Measurements from ENCODE around the gene MLN. TPM values are rescaled to one million over a fixed set of nuclear protein-coding genes. Genes with fewer than 3 reads are reported as not detected.

Gene MLN
- polyA plus RNA-seq, 1 of the 3 experiments (the other 2 are of a cell fraction), result not detected

DNA sequence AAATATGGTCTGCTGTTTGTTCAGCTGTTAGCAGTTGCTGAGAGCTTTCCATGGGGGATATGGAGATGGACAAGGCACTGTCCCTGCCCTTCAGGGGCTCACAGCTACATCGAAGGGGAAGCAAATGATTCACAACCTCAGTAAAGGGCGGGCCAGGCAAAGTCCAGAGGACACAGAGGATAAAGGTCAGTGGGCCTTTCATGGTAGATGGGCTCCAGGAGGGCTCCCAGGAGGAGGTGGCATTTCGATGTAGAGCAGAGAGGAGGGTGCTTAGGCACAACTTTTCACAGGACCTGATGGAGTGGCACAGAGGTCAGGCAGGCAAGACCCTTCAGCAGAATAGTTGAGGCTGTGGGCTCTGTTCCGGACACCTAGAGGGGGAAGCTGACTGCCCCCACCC lies 15.2 kb upstream of the MLN start:
- Histone ChIP-seq H3K4me2 (no peak overlapping the region), H3K79me2 (ENCODE audit: insufficient read depth) (no peaks in the 10 kb centered on the region), H3K9me2 (no peaks in the 10 kb centered on the region), H3K27ac (ENCODE audit: low read depth in 2 of 2, low read length in 1 of 2) (no peak overlapping the region), H3K27me3 (ENCODE audit: insufficient read depth) (peaks cover 6% of the 10 kb centered on the region; the same call in 1 of the 2 replicates), H3K4me1 (ENCODE audit: control insufficient read depth in 1 of 2, insufficient read depth in 2 of 2, low read depth in 1 of 2, low read length in 1 of 2) (peaks cover 0 to 4% of the 10 kb centered on the region in 2 experiments; a peak in 1 of 4 replicates), H3K9me3 (no peaks in the 10 kb centered on the region), H3K9ac (no peak overlapping the region), H4K20me1 (ENCODE audit: insufficient read depth) (no peaks in the 10 kb centered on the region), H3F3A (replicated peaks; ENCODE audit: insufficient read depth) (no peaks in the 10 kb centered on the region), H3K4me3 (ENCODE audit: low read depth in 2 of 2, low read length in 1 of 2) (no peak overlapping the region), H3K36me3 (replicated peaks in 1 of 2; ENCODE audit: control insufficient read depth in 1 of 2, insufficient read depth in 2 of 2, low read length in 1 of 2) (no peaks in the 10 kb centered on the region), H2AFZ (ENCODE audit: low read depth) (no peak overlapping the region)
- 28% methylated on average over 3 of the region's 4 CpGs for WGBS (ENCODE audit: low lambda C conversion rate)
- TF ChIP-seq EP300 (IDR thresholded peaks at IDR 0.05; ENCODE audit: borderline replicate concordance in 1 of 2, low read depth in 1 of 2, low read length in 1 of 2) (no peak), GABPA (IDR thresholded peaks at IDR 0.05; ENCODE audit: low read depth) (no peak), FOXM1 (IDR thresholded peaks at IDR 0.05; ENCODE audit: low read depth) (no peak)
- DNase-seq, result no peak
- POLR2A ChIA-PET, result no interaction called here
- CTCF ChIA-PET, result interaction anchor here (1.1 kb wide), 1 partner anchor 26 kb away, joined by 3 read pairs; no protein-coding TSS in a partner anchor

- no peaks in the 10 kb centered on the region for H4K20me1 ChIP-seq (ENCODE audit: insufficient read depth)
- ChIA-PET CTCF (interaction anchor here (1.1 to 3.0 kb wide), 3 partner anchors 10 to 47 kb away, joined by 3 to 8 read pairs (median 5); no protein-coding TSS in a partner anchor), POLR2A (no interaction called here)
- H3K9me2 ChIP-seq, result no peaks in the 10 kb centered on the region
- peaks cover 6% of the 10 kb centered on the region; the same call in 1 of the 2 replicates for H3K27me3 ChIP-seq (ENCODE audit: insufficient read depth)
- H3F3A ChIP-seq (replicated peaks; ENCODE audit: insufficient read depth), result no peaks in the 10 kb centered on the region
- no peaks in the 10 kb centered on the region for H3K9me3 ChIP-seq
- H3K4me2 ChIP-seq, result no peak overlapping the region
- H3K4me1 ChIP-seq (ENCODE audit: control insufficient read depth in 1 of 2, insufficient read depth in 2 of 2, low read depth in 1 of 2, low read length in 1 of 2), result peaks cover 0 to 4% of the 10 kb centered on the region in 2 experiments; a peak in 1 of 4 replicates
- H3K36me3 ChIP-seq (replicated peaks in 1 of 2; ENCODE audit: control insufficient read depth in 1 of 2, insufficient read depth in 2 of 2, low read length in 1 of 2), result no peaks in the 10 kb centered on the region
- WGBS (ENCODE audit: low lambda C conversion rate), result 39% methylated on average over 3 of the region's 3 CpGs
- DNase-seq, result no peak
- TF ChIP-seq ELF1 (IDR thresholded peaks at IDR 0.05) (no peak), RAD21 (IDR thresholded peaks at IDR 0.05; ENCODE audit: low read length) (no peak), NRF1 (IDR thresholded peaks at IDR 0.05; ENCODE audit: low read depth, low read length) (no peak), MXI1 (IDR thresholded peaks at IDR 0.05; ENCODE audit: low read depth, low read length) (no peak), MAX (IDR thresholded peaks at IDR 0.05; ENCODE audit: low read depth) (no peak)
- TF ChIP-seq, protein P1, sequence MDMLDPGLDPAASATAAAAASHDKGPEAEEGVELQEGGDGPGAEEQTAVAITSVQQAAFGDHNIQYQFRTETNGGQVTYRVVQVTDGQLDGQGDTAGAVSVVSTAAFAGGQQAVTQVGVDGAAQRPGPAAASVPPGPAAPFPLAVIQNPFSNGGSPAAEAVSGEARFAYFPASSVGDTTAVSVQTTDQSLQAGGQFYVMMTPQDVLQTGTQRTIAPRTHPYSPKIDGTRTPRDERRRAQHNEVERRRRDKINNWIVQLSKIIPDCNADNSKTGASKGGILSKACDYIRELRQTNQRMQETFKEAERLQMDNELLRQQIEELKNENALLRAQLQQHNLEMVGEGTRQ (IDR thresholded peaks at IDR 0.05; ENCODE audit: borderline replicate concordance, low read depth, low read length), result no peak
- TF ChIP-seq, protein P2, sequence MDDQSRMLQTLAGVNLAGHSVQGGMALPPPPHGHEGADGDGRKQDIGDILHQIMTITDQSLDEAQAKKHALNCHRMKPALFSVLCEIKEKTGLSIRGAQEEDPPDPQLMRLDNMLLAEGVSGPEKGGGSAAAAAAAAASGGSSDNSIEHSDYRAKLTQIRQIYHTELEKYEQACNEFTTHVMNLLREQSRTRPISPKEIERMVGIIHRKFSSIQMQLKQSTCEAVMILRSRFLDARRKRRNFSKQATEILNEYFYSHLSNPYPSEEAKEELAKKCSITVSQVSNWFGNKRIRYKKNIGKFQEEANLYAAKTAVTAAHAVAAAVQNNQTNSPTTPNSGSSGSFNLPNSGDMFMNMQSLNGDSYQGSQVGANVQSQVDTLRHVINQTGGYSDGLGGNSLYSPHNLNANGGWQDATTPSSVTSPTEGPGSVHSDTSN (IDR thresholded peaks at IDR 0.05), result no peak
- TF ChIP-seq, protein P3, sequence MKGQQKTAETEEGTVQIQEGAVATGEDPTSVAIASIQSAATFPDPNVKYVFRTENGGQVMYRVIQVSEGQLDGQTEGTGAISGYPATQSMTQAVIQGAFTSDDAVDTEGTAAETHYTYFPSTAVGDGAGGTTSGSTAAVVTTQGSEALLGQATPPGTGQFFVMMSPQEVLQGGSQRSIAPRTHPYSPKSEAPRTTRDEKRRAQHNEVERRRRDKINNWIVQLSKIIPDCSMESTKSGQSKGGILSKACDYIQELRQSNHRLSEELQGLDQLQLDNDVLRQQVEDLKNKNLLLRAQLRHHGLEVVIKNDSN (IDR thresholded peaks at IDR 0.05; ENCODE audit: borderline replicate concordance, low read depth), result no peak
- H3K9ac ChIP-seq, result no peak overlapping the region
- no peaks in the 10 kb centered on the region for H3K79me2 ChIP-seq (ENCODE audit: insufficient read depth)
- H2AFZ ChIP-seq (ENCODE audit: low read depth), result no peak overlapping the region
- H3K27ac ChIP-seq (ENCODE audit: low read depth in 2 of 2, low read length in 1 of 2), result no peak overlapping the region
- H3K4me3 ChIP-seq (ENCODE audit: low read depth in 2 of 2, low read length in 1 of 2), result no peak overlapping the region
Measured at GRCh38 chr6:33818293-33818692, 14.5 kb upstream of the MLN start.

All from SK-N-SH (cell line).